ENCODE data around the gene IKZF2.

IKZF2 gene

DNA sequence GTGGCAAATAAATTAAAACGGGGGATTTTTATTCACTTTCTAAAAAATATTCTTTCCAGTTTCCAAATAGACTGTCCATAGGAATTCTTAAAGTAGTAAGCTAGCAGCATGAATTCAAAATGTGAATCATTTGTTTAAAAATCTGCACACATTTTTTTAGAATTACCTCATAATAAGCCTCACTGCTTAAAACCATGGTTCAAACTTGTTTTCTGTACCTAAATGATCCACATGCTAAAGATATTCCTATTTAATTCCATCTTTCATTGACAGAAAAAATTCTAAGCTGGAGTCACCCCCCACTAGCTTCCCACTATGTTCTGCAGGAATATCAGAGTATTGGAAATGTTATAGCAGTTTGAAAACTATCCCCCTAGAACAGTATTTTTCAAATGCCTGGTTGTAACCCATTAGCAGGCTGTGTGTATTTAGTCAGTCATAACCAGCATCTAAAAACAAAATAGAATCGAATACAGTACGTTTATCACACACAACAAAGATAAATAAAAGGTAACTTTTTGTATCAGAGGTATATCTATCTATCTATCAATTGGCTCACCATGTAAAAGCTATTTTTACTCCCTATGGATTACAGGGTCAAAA is 11.2 kb upstream of the IKZF2 start:
- no peaks in the 10 kb centered on the region for H3K9me3 ChIP-seq (ENCODE audit: insufficient read depth, low read depth, low read length)
- no peaks in the 10 kb centered on the region for H3K9me2 ChIP-seq (replicated peaks; ENCODE audit: low read depth, low read length)
- no peaks in the 10 kb centered on the region for H3F3A ChIP-seq (ENCODE audit: low read depth)
- TF ChIP-seq, protein P1, sequence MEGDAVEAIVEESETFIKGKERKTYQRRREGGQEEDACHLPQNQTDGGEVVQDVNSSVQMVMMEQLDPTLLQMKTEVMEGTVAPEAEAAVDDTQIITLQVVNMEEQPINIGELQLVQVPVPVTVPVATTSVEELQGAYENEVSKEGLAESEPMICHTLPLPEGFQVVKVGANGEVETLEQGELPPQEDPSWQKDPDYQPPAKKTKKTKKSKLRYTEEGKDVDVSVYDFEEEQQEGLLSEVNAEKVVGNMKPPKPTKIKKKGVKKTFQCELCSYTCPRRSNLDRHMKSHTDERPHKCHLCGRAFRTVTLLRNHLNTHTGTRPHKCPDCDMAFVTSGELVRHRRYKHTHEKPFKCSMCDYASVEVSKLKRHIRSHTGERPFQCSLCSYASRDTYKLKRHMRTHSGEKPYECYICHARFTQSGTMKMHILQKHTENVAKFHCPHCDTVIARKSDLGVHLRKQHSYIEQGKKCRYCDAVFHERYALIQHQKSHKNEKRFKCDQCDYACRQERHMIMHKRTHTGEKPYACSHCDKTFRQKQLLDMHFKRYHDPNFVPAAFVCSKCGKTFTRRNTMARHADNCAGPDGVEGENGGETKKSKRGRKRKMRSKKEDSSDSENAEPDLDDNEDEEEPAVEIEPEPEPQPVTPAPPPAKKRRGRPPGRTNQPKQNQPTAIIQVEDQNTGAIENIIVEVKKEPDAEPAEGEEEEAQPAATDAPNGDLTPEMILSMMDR (conservative IDR thresholded peaks at IDR 0.05; ENCODE audit: low read length) = no peak
- no peak for TF ChIP-seq EZH2phosphoT487 (IDR thresholded peaks at IDR 0.05; ENCODE audit: borderline replicate concordance)
- no peak overlapping the region for H2AFZ ChIP-seq (ENCODE audit: low read length)
- no peak overlapping the region for H3K4me3 ChIP-seq (ENCODE audit: low read length, poor library complexity, severe bottlenecking)
- H3K4me1 ChIP-seq (ENCODE audit: insufficient read depth, low read length, poor library complexity, severe bottlenecking) = peaks cover 23% of the 10 kb centered on the region
- no peak overlapping the region for H3K9ac ChIP-seq (ENCODE audit: low read depth, low read length, poor library complexity, severe bottlenecking)
- H4K20me1 ChIP-seq (ENCODE audit: insufficient read depth, low read length, poor library complexity, severe bottlenecking) = no peaks in the 10 kb centered on the region
- H3K36me3 ChIP-seq (ENCODE audit: insufficient read depth, low read length) = no peaks in the 10 kb centered on the region
- no peaks in the 10 kb centered on the region for H3K79me2 ChIP-seq (ENCODE audit: insufficient read depth, low read length)
- H3K4me2 ChIP-seq (ENCODE audit: low read depth, low read length, poor library complexity, severe bottlenecking) = no peak overlapping the region
- no peaks in the 10 kb centered on the region for H3K27me3 ChIP-seq (ENCODE audit: insufficient read depth, low read length, poor library complexity, severe bottlenecking)

DNA sequence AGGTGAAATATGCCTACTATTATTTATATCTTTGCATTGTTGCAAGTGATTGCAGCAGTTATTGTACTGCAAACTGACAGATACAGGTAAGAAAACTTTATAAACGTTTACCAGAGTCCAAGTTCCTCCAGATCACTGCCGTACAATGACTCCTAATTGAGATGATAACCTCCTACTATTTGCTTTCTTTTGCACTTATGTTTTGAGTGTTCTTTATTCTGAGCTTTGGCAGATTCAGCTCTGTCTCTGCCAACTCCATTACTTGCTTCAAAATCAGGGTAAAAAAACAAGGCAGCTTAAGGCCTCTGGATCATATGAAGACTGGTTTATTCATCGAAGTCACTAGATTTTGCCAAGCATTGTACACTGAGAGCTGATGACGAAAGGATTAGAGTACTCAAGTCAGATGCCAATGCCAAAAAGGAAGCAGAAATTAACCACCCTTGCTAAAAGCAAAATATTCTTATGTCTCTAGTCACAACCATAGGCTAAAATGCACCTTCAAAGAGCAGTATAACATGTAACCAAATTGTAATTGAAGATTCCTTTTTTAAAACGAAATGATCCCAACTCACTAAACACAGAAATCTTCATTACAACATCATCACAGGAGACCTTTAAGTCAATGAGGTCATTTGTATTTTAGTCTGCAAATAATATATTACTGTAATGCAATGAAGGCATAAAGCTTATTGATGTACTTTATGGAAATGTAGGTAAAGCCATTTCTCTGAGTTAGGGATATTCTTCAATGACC is 10.5 kb upstream of the IKZF2 start:
- H3K36me3 ChIP-seq (ENCODE audit: insufficient read depth, low read length) = no peaks in the 10 kb centered on the region
- H4K20me1 ChIP-seq (ENCODE audit: insufficient read depth, low read length, poor library complexity, severe bottlenecking) = no peaks in the 10 kb centered on the region
- H3K9me2 ChIP-seq (replicated peaks; ENCODE audit: low read depth, low read length) = no peaks in the 10 kb centered on the region
- no peak overlapping the region for H3K9ac ChIP-seq (ENCODE audit: low read depth, low read length, poor library complexity, severe bottlenecking)
- peaks cover 26% of the 10 kb centered on the region for H3K4me1 ChIP-seq (ENCODE audit: insufficient read depth, low read length, poor library complexity, severe bottlenecking)
- no peaks in the 10 kb centered on the region for H3K9me3 ChIP-seq (ENCODE audit: insufficient read depth, low read depth, low read length)
- no peak for TF ChIP-seq EZH2phosphoT487 (IDR thresholded peaks at IDR 0.05; ENCODE audit: borderline replicate concordance)
- TF ChIP-seq, protein P1 (conservative IDR thresholded peaks at IDR 0.05; ENCODE audit: low read length) = no peak
- H3K4me3 ChIP-seq (ENCODE audit: low read length, poor library complexity, severe bottlenecking) = no peak overlapping the region
- no peak overlapping the region for H3K4me2 ChIP-seq (ENCODE audit: low read depth, low read length, poor library complexity, severe bottlenecking)
- no peaks in the 10 kb centered on the region for H3K27me3 ChIP-seq (ENCODE audit: insufficient read depth, low read length, poor library complexity, severe bottlenecking)
- H3K79me2 ChIP-seq (ENCODE audit: insufficient read depth, low read length) = no peaks in the 10 kb centered on the region
- H2AFZ ChIP-seq (ENCODE audit: low read length) = peak overlapping the region; percentile 16; the same call in 1 of the 2 replicates
- H3F3A ChIP-seq (ENCODE audit: low read depth) = no peaks in the 10 kb centered on the region

DNA sequence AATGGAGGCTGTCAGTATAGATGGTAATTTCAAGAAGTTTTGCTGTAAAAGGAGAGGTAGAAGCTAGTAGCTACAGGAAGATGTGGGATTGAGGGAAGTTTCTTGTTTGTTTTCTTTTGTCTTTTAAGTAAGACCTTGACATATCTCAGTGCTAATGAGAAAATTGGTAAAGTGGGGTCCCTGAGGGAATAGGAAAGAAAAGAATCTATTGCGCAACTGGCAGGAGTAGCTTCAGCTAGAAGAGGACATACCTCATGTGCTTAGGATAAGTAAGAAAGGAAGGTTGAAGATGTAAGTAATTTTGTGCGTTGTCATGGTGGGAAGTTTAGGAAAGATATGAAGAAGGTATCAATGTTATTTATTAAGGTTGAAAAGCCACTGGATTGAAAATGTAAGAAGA is 8.4 kb upstream of the IKZF2 start:
- no peak overlapping the region for H3K4me2 ChIP-seq (ENCODE audit: low read depth, low read length, poor library complexity, severe bottlenecking)
- no peaks in the 10 kb centered on the region for H3F3A ChIP-seq (ENCODE audit: low read depth)
- no peaks in the 10 kb centered on the region for H4K20me1 ChIP-seq (ENCODE audit: insufficient read depth, low read length, poor library complexity, severe bottlenecking)
- peak overlapping the region; percentile 43; the same call in 1 of the 2 replicates for H2AFZ ChIP-seq (ENCODE audit: low read length)
- H3K79me2 ChIP-seq (ENCODE audit: insufficient read depth, low read length) = peaks cover 12% of the 10 kb centered on the region
- no peaks in the 10 kb centered on the region for H3K27me3 ChIP-seq (ENCODE audit: insufficient read depth, low read length, poor library complexity, severe bottlenecking)
- H3K36me3 ChIP-seq (ENCODE audit: insufficient read depth, low read length) = no peaks in the 10 kb centered on the region
- H3K4me3 ChIP-seq (ENCODE audit: low read length, poor library complexity, severe bottlenecking) = no peak overlapping the region
- no peaks in the 10 kb centered on the region for H3K9me2 ChIP-seq (replicated peaks; ENCODE audit: low read depth, low read length)
- no peaks in the 10 kb centered on the region for H3K9me3 ChIP-seq (ENCODE audit: insufficient read depth, low read depth, low read length)
- TF ChIP-seq EZH2phosphoT487 (IDR thresholded peaks at IDR 0.05; ENCODE audit: borderline replicate concordance) = no peak
- TF ChIP-seq, protein P1 (conservative IDR thresholded peaks at IDR 0.05; ENCODE audit: low read length) = no peak
- H3K4me1 ChIP-seq (ENCODE audit: insufficient read depth, low read length, poor library complexity, severe bottlenecking) = peaks cover 46% of the 10 kb centered on the region
- H3K9ac ChIP-seq (ENCODE audit: low read depth, low read length, poor library complexity, severe bottlenecking) = no peak overlapping the region
